ENCODE measurements around the gene NUP107.

DNA sequence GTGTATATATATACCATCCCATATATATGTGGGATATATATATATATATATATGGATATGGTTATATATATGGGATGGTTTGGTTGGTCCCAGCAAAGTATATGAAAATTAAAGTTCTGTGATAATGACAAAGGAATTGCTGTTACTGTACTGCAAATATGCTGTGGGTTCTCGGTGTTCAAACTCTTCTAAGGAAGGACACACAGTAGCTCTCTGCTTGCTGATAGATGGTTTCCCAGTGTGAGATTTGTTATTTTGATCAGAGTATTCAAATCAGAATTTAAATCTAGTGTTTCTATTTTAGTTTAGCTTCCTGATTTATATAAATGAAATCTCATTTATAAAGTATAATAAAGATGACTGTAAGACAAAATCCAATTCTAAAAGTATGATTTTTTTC, 78.9 kb downstream of the NUP107 start:
- TF ChIP-seq POLR2A (IDR thresholded peaks at IDR 0.05) (no peak), CTCF (IDR thresholded peaks at IDR 0.05) (no peak)

All from testis (tissue), 2 donors.